HEK293 (cell line): ENCODE results near the gene CFC1.
"Not testable (repeated sequence)": the region's sequence is repeated elsewhere in the genome, so short reads cannot be mapped to it uniquely, and the experiment has no call there.

ENCODE experiments used
- CTCF ChIA-PET: fragments of 350-600 bp; formaldehyde crosslinking; extraction: SDS; loops from one replicate; lab custom pipeline; 2021; ENCODE audit warnings: antibody characterized with exemption; lab: Yijun Ruan, JAX
- POLR2A ChIA-PET: fragments of 300-600 bp; formaldehyde crosslinking; extraction: SDS; loops from one replicate; lab custom pipeline; 2020; ENCODE audit warnings: antibody characterized with exemption, inconsistent platforms; lab: Yijun Ruan, JAX
- H3K27ac ChIP-seq: fragments of 200-500 bp; sonication (Bioruptor generic); 2 replicates; pipeline ENCODE4 v1.5.1; 2014; ENCODE audit warnings: low read depth, low read length, control low read depth, inconsistent platforms; ENCODE audit errors: extremely low read depth
- H3K36me3 ChIP-seq, 2 experiments: fragments of 200-500 bp in 1 of 2; sonication (Bioruptor generic) in 1 of 2; 1 replicate in 1 of 2; 2 replicates in 1 of 2; pipeline ENCODE4 v1.5.1; 2014 to 2017; ENCODE audit warnings: inconsistent platforms in 2 of 2, low read length in 2 of 2; ENCODE audit not compliant: control insufficient read depth in 2 of 2, insufficient read depth in 1 of 2
- H3K4me1 ChIP-seq: fragments of 200-500 bp; sonication (Bioruptor generic); 2 replicates; pipeline ENCODE4 v1.5.1; 2014; ENCODE audit warnings: mild to moderate bottlenecking, low read length, inconsistent platforms; ENCODE audit not compliant: control insufficient read depth, insufficient read depth
- H3K4me3 ChIP-seq: 2 replicates; pipeline ENCODE4 v1.5.1; 2011; ENCODE audit warnings: low read depth, mild to moderate bottlenecking, control low read depth, low read length, moderate library complexity
- H3K9me3 ChIP-seq: fragments of 200-500 bp; sonication (Bioruptor generic); 2 replicates; pipeline ENCODE4 v1.5.1; 2014; ENCODE audit warnings: low read depth, low read length, inconsistent platforms; ENCODE audit not compliant: control insufficient read depth, insufficient read depth

Gene CFC1

GRCh38 chr2:130543785-130544528 lies 55.4 kb downstream of the CFC1 start:
- CTCF ChIA-PET, H3K36me3 ChIP-seq, H3K9me3 ChIP-seq, POLR2A ChIA-PET, H3K4me1 ChIP-seq, H3K4me3 ChIP-seq, H3K27ac ChIP-seq: not testable (repeated sequence)

DNA sequence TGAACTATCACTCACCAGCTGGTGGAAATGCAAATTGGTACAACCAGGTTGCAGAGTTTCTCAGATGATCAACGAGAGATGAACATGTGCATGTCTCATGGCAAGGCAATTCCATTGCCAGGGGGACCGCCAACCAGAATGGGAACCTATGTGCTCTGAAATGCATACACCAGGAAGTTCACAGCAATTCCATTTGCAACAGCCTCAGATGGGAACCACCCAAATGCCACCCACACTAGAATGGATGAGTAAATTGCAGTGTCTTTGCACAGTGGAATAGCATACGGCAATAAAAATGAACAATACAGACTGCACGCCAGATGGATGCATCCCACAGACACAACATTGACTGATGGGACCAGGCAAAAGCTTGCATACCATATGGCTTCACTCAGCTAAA lies 56.6 kb downstream of the CFC1 start:
- H3K36me3 ChIP-seq, H3K4me3 ChIP-seq, CTCF ChIA-PET, H3K9me3 ChIP-seq, POLR2A ChIA-PET, H3K27ac ChIP-seq, H3K4me1 ChIP-seq: not testable (repeated sequence)
